Measurements from ENCODE around the gene OSBPL2. TPM values are rescaled to one million over a fixed set of nuclear protein-coding genes. Genes with fewer than 3 reads are reported as not detected.

The OSBPL2 gene
- total and polyA plus RNA-seq, 2 experiments from 2014 or later: 16.6 to 31.2 TPM

DNA sequence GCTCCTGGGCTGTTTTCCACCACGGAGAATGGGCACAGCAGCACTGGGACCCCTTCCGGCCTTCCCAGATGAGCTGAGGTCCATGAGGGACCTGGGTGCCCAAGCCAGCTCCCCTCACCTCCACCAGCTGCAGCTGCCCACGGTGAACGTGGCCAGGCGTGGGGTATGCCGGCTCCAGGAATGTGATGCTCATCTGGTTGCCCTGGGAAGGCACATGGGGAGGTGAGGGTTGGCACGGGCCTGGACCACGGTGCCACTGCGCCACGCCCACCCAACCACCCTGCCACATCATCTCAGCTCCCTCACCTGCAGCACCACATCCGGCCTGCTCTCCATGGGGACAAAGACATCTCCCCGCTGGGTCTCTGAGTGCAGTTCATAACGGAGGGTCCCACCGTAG, 88.2 kb downstream of the OSBPL2 start:
- Mint-ChIP-seq H3K4me1 (no peaks in the 10 kb centered on the region; the same call in 2 of the 3 replicates), H3K4me3 (no peak overlapping the region), H3K36me3 (ENCODE audit: low read depth) (peaks cover 69% of the 10 kb centered on the region), H3K27ac (no peak overlapping the region), H3K27me3 (ENCODE audit: insufficient read depth, low read depth, poor library complexity) (peaks cover 12% of the 10 kb centered on the region), H3K9me3 (peaks cover 3% of the 10 kb centered on the region; the same call in 2 of the 3 replicates)
- H2AFZ ChIP-seq: no peak overlapping the region
- TF ChIP-seq CREB1 (CRISPR knock-in tag; IDR thresholded peaks at IDR 0.05; ENCODE audit: low read depth): no peak
- no peak for TF ChIP-seq ZNF331 (CRISPR knock-in tag; IDR thresholded peaks at IDR 0.05; ENCODE audit: low read depth)
- TF ChIP-seq POLR2AphosphoS5 (IDR thresholded peaks at IDR 0.05; ENCODE audit: low read depth): no peak
- TF ChIP-seq NANOG (IDR thresholded peaks at IDR 0.05; ENCODE audit: borderline replicate concordance): no peak
- TF ChIP-seq ZNF114 (CRISPR knock-in tag; IDR thresholded peaks at IDR 0.05): no peak
- no peak overlapping the region for H3K4me2 ChIP-seq
- H3K79me2 ChIP-seq (replicated peaks; ENCODE audit: insufficient read depth): no peaks in the 10 kb centered on the region
- no peak overlapping the region for H3K27ac ChIP-seq (ENCODE audit: low read depth)
- H3K27me3 ChIP-seq (ENCODE audit: insufficient read depth): no peaks in the 10 kb centered on the region
- no peaks in the 10 kb centered on the region for H3K9me2 ChIP-seq (ENCODE audit: insufficient read depth)
- no peaks in the 10 kb centered on the region for H4K20me1 ChIP-seq (replicated peaks; ENCODE audit: insufficient read depth)
- no peak for ATAC-seq
- peaks cover 19% of the 10 kb centered on the region for H3K36me3 ChIP-seq (ENCODE audit: insufficient read depth)
- H3K4me3 ChIP-seq: no peak overlapping the region
- no peak for DNase-seq (ENCODE audit: low spot score)
- H3K4me1 ChIP-seq (ENCODE audit: insufficient read depth): no peaks in the 10 kb centered on the region
- peaks cover 3% of the 10 kb centered on the region for H3F3A ChIP-seq (replicated peaks; ENCODE audit: low read depth)

DNA sequence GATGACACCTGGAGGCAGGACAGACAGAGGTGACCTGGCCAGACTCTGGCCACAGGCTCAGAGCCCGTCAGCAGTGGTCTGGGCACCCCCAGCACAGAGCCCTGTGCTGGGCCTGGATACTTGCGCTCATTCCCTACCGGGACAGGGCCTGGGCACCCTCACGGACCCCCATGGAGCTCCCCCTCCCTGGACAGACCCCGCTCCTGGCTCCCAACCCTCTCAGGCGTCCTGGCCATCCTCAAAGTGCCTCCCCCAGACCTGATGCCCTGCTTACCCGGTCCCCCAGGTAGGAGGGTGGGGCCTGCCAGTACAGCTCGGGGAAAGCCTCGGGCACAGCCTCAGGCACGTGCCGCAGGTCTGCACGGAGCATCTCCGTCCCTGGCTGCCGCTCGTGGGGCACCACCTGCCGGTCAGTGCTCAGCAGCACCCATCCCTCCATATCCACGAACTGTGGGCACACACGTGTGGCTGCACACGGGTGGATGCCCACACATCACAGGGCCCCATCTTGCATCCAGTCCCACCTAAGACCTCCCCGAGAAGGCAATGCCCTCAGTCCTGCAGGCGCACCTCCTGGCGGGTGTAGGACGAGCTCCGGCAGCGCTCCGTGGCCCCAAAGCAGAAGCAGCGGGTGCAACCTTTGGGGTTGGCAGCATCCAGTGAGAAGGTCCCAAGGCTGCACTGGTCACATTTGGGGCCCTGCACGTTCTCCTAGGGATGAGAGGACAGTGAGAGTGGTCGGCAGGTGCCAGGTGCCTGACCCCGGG, 88.8 kb downstream of the OSBPL2 start:
- Histone ChIP-seq H3K4me3 (no peak overlapping the region), H3K9me2 (ENCODE audit: insufficient read depth) (no peaks in the 10 kb centered on the region), H3K27ac (ENCODE audit: low read depth) (no peak overlapping the region), H3K27me3 (ENCODE audit: insufficient read depth) (no peaks in the 10 kb centered on the region), H3K36me3 (ENCODE audit: insufficient read depth) (peaks cover 24% of the 10 kb centered on the region), H4K20me1 (replicated peaks; ENCODE audit: insufficient read depth) (no peaks in the 10 kb centered on the region), H3K4me1 (ENCODE audit: insufficient read depth) (no peaks in the 10 kb centered on the region), H3K4me2 (no peak overlapping the region), H3K79me2 (replicated peaks; ENCODE audit: insufficient read depth) (no peaks in the 10 kb centered on the region), H2AFZ (no peak overlapping the region), H3F3A (replicated peaks; ENCODE audit: low read depth) (no peaks in the 10 kb centered on the region; the same call in 1 of the 2 replicates)
- Mint-ChIP-seq H3K27ac (no peak overlapping the region), H3K4me3 (no peak overlapping the region), H3K36me3 (ENCODE audit: low read depth) (peaks cover 71% of the 10 kb centered on the region), H3K27me3 (ENCODE audit: insufficient read depth, low read depth, poor library complexity) (peaks cover 12% of the 10 kb centered on the region), H3K4me1 (no peaks in the 10 kb centered on the region; the same call in 2 of the 3 replicates), H3K9me3 (peaks cover 3% of the 10 kb centered on the region; the same call in 1 of the 3 replicates)
- TF ChIP-seq, protein P1, sequence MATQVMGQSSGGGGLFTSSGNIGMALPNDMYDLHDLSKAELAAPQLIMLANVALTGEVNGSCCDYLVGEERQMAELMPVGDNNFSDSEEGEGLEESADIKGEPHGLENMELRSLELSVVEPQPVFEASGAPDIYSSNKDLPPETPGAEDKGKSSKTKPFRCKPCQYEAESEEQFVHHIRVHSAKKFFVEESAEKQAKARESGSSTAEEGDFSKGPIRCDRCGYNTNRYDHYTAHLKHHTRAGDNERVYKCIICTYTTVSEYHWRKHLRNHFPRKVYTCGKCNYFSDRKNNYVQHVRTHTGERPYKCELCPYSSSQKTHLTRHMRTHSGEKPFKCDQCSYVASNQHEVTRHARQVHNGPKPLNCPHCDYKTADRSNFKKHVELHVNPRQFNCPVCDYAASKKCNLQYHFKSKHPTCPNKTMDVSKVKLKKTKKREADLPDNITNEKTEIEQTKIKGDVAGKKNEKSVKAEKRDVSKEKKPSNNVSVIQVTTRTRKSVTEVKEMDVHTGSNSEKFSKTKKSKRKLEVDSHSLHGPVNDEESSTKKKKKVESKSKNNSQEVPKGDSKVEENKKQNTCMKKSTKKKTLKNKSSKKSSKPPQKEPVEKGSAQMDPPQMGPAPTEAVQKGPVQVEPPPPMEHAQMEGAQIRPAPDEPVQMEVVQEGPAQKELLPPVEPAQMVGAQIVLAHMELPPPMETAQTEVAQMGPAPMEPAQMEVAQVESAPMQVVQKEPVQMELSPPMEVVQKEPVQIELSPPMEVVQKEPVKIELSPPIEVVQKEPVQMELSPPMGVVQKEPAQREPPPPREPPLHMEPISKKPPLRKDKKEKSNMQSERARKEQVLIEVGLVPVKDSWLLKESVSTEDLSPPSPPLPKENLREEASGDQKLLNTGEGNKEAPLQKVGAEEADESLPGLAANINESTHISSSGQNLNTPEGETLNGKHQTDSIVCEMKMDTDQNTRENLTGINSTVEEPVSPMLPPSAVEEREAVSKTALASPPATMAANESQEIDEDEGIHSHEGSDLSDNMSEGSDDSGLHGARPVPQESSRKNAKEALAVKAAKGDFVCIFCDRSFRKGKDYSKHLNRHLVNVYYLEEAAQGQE (IDR thresholded peaks at IDR 0.05; ENCODE audit: unreplicated experiment): no peak
- no peak for TF ChIP-seq ZNF114 (CRISPR knock-in tag; IDR thresholded peaks at IDR 0.05)
- TF ChIP-seq NANOG (IDR thresholded peaks at IDR 0.05; ENCODE audit: borderline replicate concordance): no peak
- no peak for TF ChIP-seq EZH2phosphoT487 (IDR thresholded peaks at IDR 0.05; ENCODE audit: unreplicated experiment)
- TF ChIP-seq POLR2AphosphoS5 (IDR thresholded peaks at IDR 0.05; ENCODE audit: low read depth): no peak
- TF ChIP-seq JUNB (IDR thresholded peaks at IDR 0.05; ENCODE audit: unreplicated experiment): no peak
- TF ChIP-seq CREB1 (CRISPR knock-in tag; IDR thresholded peaks at IDR 0.05; ENCODE audit: low read depth): no peak
- ATAC-seq (no peak), DNase-seq (ENCODE audit: low spot score) (no peak)

Data from GM23338 (cell line).